PC-3 (cell line): Measurements from ENCODE around the gene SLC22A6. TPM values are rescaled to one million over a fixed set of nuclear protein-coding genes. Genes with fewer than 3 reads are reported as not detected.

ENCODE experiments used
- ATAC-seq: fragments of 200-7000 bp; cut with Tn5 transposase; 2 replicates; pipeline ENCODE4 v1.9.1; 2020; ENCODE audit warnings: mild to moderate bottlenecking, moderate library complexity
- BruUV-seq: library from RNA; stranded (reverse); fragments of 400-500 nt; replicated peaks from 2 replicates; lab custom pipeline; 2021; lab: Mats Ljungman, UMichigan
- CTCF ChIA-PET: fragments of 300-600 bp; sonication (Branson Sonifier 250); formaldehyde crosslinking; loops from one replicate; lab custom pipeline; 2022; ENCODE audit warnings: antibody characterized with exemption; lab: Charles Lee
- POLR2A ChIA-PET: fragments of 300-600 bp; sonication (Branson Sonifier 250); formaldehyde crosslinking; loops from one replicate; lab custom pipeline; 2022; ENCODE audit warnings: antibody characterized with exemption; ENCODE audit not compliant: unreplicated experiment; lab: Charles Lee
- DNase-seq: peaks from one replicate; pipeline ENCODE4 v3.0.0-alpha.2; 2015
- H2AFZ ChIP-seq: fragments of 300-600 bp; sonication (generic); 2 replicates; pipeline ENCODE4 v1.6.0; 2016; ENCODE audit warnings: antibody characterized with exemption, low read length
- H3F3A ChIP-seq: fragments of 300-600 bp; sonication (generic); one replicate; pipeline ENCODE4 v1.6.0; 2017; ENCODE audit warnings: antibody characterized with exemption, low read length, control low read depth, mild to moderate bottlenecking; ENCODE audit not compliant: unreplicated experiment
- H3K27ac ChIP-seq: fragments of 300-600 bp; sonication (generic); 2 replicates; pipeline ENCODE4 v1.5.1; 2016; ENCODE audit warnings: mild to moderate bottlenecking, low read length
- H3K27me3 ChIP-seq: fragments of 300-600 bp; sonication (generic); 2 replicates; pipeline ENCODE4 v1.6.1; 2016; ENCODE audit warnings: low read length, mixed read lengths
- H3K36me3 ChIP-seq: fragments of 300-600 bp; sonication (generic); 2 replicates; pipeline ENCODE4 v1.6.1; 2016; ENCODE audit warnings: low read depth, mixed run types, low read length, mixed read lengths
- H3K4me1 ChIP-seq: fragments of 300-600 bp; sonication (generic); 2 replicates; pipeline ENCODE4 v1.5.1; 2016; ENCODE audit warnings: low read length; ENCODE audit not compliant: insufficient read depth
- H3K4me2 ChIP-seq: fragments of 300-600 bp; sonication (generic); 2 replicates; pipeline ENCODE4 v1.6.0; 2016; ENCODE audit warnings: low read length
- H3K4me3 ChIP-seq: fragments of 300-600 bp; sonication (generic); 2 replicates; pipeline ENCODE4 v1.5.1; 2016; ENCODE audit warnings: mild to moderate bottlenecking, low read length, mixed read lengths
- H3K79me2 ChIP-seq: fragments of 300-600 bp; sonication (generic); 2 replicates; pipeline ENCODE4 v1.6.1; 2017; ENCODE audit warnings: low read length, mixed read lengths
- H3K9ac ChIP-seq: fragments of 300-600 bp; sonication (generic); 2 replicates; pipeline ENCODE4 v1.6.0; 2016; ENCODE audit warnings: mild to moderate bottlenecking, low read length
- H3K9me2 ChIP-seq: fragments of 300-600 bp; sonication (generic); replicated peaks from 2 replicates; pipeline ENCODE4 v1.6.1; 2016; ENCODE audit warnings: mixed run types, low read length, mixed read lengths
- H3K9me3 ChIP-seq: fragments of 300-600 bp; sonication (generic); 2 replicates; pipeline ENCODE4 v1.6.1; 2016; ENCODE audit warnings: low read length, mixed read lengths
- H4K20me1 ChIP-seq: fragments of 300-600 bp; sonication (generic); 2 replicates; pipeline ENCODE4 v1.6.1; 2016; ENCODE audit warnings: low read length, mixed read lengths
- CTCF ChIP-seq: fragments of 300-600 bp; sonication (generic); conservative IDR thresholded peaks from 2 replicates; pipeline ENCODE4 v1.5.1; 2017; ENCODE audit warnings: antibody characterized with exemption, low read depth, mild to moderate bottlenecking, low read length
- EZH2 ChIP-seq: fragments of 300-600 bp; sonication (generic); IDR thresholded peaks from one replicate; pipeline ENCODE4 v1.6.1; 2017; ENCODE audit warnings: antibody characterized with exemption, mild to moderate bottlenecking, low read length; ENCODE audit not compliant: unreplicated experiment
- EZH2phosphoT487 ChIP-seq: fragments of 300-600 bp; sonication (generic); IDR thresholded peaks from 2 replicates; pipeline ENCODE4 v1.6.1; 2018; ENCODE audit warnings: mild to moderate bottlenecking, antibody characterized with exemption, low read length, borderline replicate concordance
- intact Hi-C: fragments of 100-400 bp; cut with micrococcal nuclease; formaldehyde crosslinking; loops from 2 replicates; pipeline ENCODE4 v1.9.0; 2023
- total RNA-seq: library from RNA; depleted of rRNA; stranded (reverse); fragments of >200 nt; gene quantifications from 2 replicates; pipeline ENCODE4 v1.2.3, GENCODE V29; 2014

SLC22A6 gene
- total RNA-seq, 1 experiment from 2014 or later: not detected

- intact Hi-C loops: no loop called here
- Histone ChIP-seq H3K9me3 (no peaks in the 10 kb centered on the region), H3K9ac (no peak overlapping the region), H3K4me2 (no peak overlapping the region), H3K27me3 (peaks cover 50% of the 10 kb centered on the region), H3K36me3 (no peaks in the 10 kb centered on the region), H3K27ac (no peak overlapping the region), H4K20me1 (no peaks in the 10 kb centered on the region), H3F3A (no peaks in the 10 kb centered on the region), H3K9me2 (no peaks in the 10 kb centered on the region), H3K4me1 (no peaks in the 10 kb centered on the region), H3K79me2 (no peaks in the 10 kb centered on the region), H2AFZ (no peak overlapping the region), H3K4me3 (no peak overlapping the region)
- no TSS peak for BruUV-seq
- TF ChIP-seq EZH2: no peak
- no peak for TF ChIP-seq EZH2phosphoT487
- no peak for TF ChIP-seq CTCF
- ChIA-PET CTCF (no interaction called here), POLR2A (no interaction called here)
- no peak for DNase-seq
- ATAC-seq: no peak
These were observed 11.5 kb upstream of the SLC22A6 start for GRCh38 chr11:62996271-62996670.

- H3K4me2 ChIP-seq: no peak overlapping the region
- CTCF ChIA-PET: interaction anchor here (0.5 kb wide), 1 partner anchor 77 kb away, joined by 5 read pairs; no protein-coding TSS in a partner anchor
- H3K27me3 ChIP-seq: peaks cover 57% of the 10 kb centered on the region
- ATAC-seq (no peak), DNase-seq (no peak)
- H3K9ac ChIP-seq: no peak overlapping the region
- H2AFZ ChIP-seq: no peak overlapping the region
- H3K9me2 ChIP-seq: no peaks in the 10 kb centered on the region
- no peak overlapping the region for H3K27ac ChIP-seq
- no peaks in the 10 kb centered on the region for H3K9me3 ChIP-seq
- H3F3A ChIP-seq: no peaks in the 10 kb centered on the region
- H3K4me1 ChIP-seq: no peaks in the 10 kb centered on the region
- POLR2A ChIA-PET: no interaction called here
- no peak overlapping the region for H3K4me3 ChIP-seq
- TF ChIP-seq CTCF (no peak), EZH2phosphoT487 (no peak), EZH2 (no peak)
- intact Hi-C loops: no loop called here
- H3K79me2 ChIP-seq: no peaks in the 10 kb centered on the region
- H3K36me3 ChIP-seq: no peaks in the 10 kb centered on the region
- BruUV-seq: no TSS peak
- no peaks in the 10 kb centered on the region for H4K20me1 ChIP-seq
These were observed 10.0 kb upstream of the SLC22A6 start for GRCh38 chr11:62994775-62995174.

GRCh38 chr11:62988276-62988675, 3.5 kb upstream of the SLC22A6 start:
- no peak overlapping the region for H3K27ac ChIP-seq
- H3K27me3 ChIP-seq: peaks cover 78% of the 10 kb centered on the region
- H3K9me2 ChIP-seq: no peaks in the 10 kb centered on the region
- no peaks in the 10 kb centered on the region for H3K79me2 ChIP-seq
- no peaks in the 10 kb centered on the region for H3K9me3 ChIP-seq
- intact Hi-C loops: no loop called here
- H3K4me1 ChIP-seq: no peaks in the 10 kb centered on the region
- no peak overlapping the region for H2AFZ ChIP-seq
- no peaks in the 10 kb centered on the region for H3K36me3 ChIP-seq
- H3K9ac ChIP-seq: no peak overlapping the region
- no TSS peak for BruUV-seq
- H3K4me3 ChIP-seq: no peak overlapping the region
- ChIA-PET POLR2A (no interaction called here), CTCF (no interaction called here)
- no peak for ATAC-seq
- no peak for DNase-seq
- H3F3A ChIP-seq: no peaks in the 10 kb centered on the region
- H4K20me1 ChIP-seq: no peaks in the 10 kb centered on the region
- no peak overlapping the region for H3K4me2 ChIP-seq
- TF ChIP-seq EZH2 (no peak), EZH2phosphoT487 (no peak), CTCF (no peak)
